Central memory CD8-positive, alpha-beta T cell (primary cell): Measurements from ENCODE around the gene BCORL1.
A peak's percentile ranks its signal among the peaks of the same experiment; 100 is the strongest.

ENCODE experiments used
- ATAC-seq: fragments of 150-1000 bp; cut with Tn5 transposase; replicated peaks from 2 replicates; pipeline ENCODE4 v1.10.0; 2022; ENCODE audit warnings: mild to moderate bottlenecking, moderate FRiP score, moderate number of reproducible peaks; ENCODE audit not compliant: poor library complexity, severe bottlenecking; ENCODE audit errors: extremely low read depth
- DNase-seq, 2 donors: peaks; one replicate each; pipeline ENCODE4 v3.0.0; 2021; ENCODE audit warnings: low spot score in 2 of 2
- H3K27ac Mint-ChIP-seq: one replicate; pipeline ENCODE4 v1.8.0; 2022; ENCODE audit warnings: low read depth, mild to moderate bottlenecking, moderate library complexity, mixed read lengths
- H3K27me3 Mint-ChIP-seq: one replicate; pipeline ENCODE4 v1.8.0; 2022; ENCODE audit warnings: mixed read lengths
- H3K36me3 Mint-ChIP-seq: one replicate; pipeline ENCODE4 v1.8.0; 2022; ENCODE audit warnings: mild to moderate bottlenecking, moderate library complexity, mixed read lengths; ENCODE audit not compliant: insufficient read depth
- H3K4me1 Mint-ChIP-seq: one replicate; pipeline ENCODE4 v1.8.0; 2022; ENCODE audit warnings: mixed read lengths
- H3K4me3 Mint-ChIP-seq: one replicate; pipeline ENCODE4 v1.8.0; 2022; ENCODE audit warnings: mild to moderate bottlenecking, moderate library complexity, mixed read lengths
- H3K9me3 Mint-ChIP-seq: one replicate; pipeline ENCODE4 v1.8.0; 2022; ENCODE audit warnings: mixed read lengths

BCORL1 gene

GRCh38 chrX:129954804-129955203, 27.6 kb upstream of the BCORL1 start:
- Mint-ChIP-seq H3K27me3 (no peaks in the 10 kb centered on the region), H3K4me3 (no peak overlapping the region), H3K9me3 (no peaks in the 10 kb centered on the region), H3K36me3 (peaks cover 15% of the 10 kb centered on the region), H3K27ac (no peak overlapping the region), H3K4me1 (peaks cover 13% of the 10 kb centered on the region)
- no peak for DNase-seq
- no peak for ATAC-seq

GRCh38 chrX:129955682-129956081, 26.8 kb upstream of the BCORL1 start:
- H3K27ac Mint-ChIP-seq, result peak overlapping the region; percentile 82
- no peaks in the 10 kb centered on the region for H3K9me3 Mint-ChIP-seq
- H3K36me3 Mint-ChIP-seq, result peaks cover 15% of the 10 kb centered on the region
- ATAC-seq (no peak), DNase-seq (no peak)
- H3K4me3 Mint-ChIP-seq, result peak overlapping the region; percentile 36
- peaks cover 13% of the 10 kb centered on the region for H3K4me1 Mint-ChIP-seq
- H3K27me3 Mint-ChIP-seq, result no peaks in the 10 kb centered on the region

GRCh38 chrX:129956145-129956544, 26.3 kb upstream of the BCORL1 start:
- peaks cover 13% of the 10 kb centered on the region for H3K4me1 Mint-ChIP-seq
- H3K27me3 Mint-ChIP-seq, result no peaks in the 10 kb centered on the region
- no peak for ATAC-seq
- H3K4me3 Mint-ChIP-seq, result peak overlapping the region; percentile 67
- H3K9me3 Mint-ChIP-seq, result no peaks in the 10 kb centered on the region
- H3K36me3 Mint-ChIP-seq, result peaks cover 15% of the 10 kb centered on the region
- H3K27ac Mint-ChIP-seq, result peak overlapping the region; percentile 82
- DNase-seq, result no peak

- no peak overlapping the region for H3K27ac Mint-ChIP-seq
- ATAC-seq, result no peak
- H3K4me1 Mint-ChIP-seq, result peaks cover 17% of the 10 kb centered on the region
- DNase-seq, result no peak
- H3K4me3 Mint-ChIP-seq, result peak overlapping the region; percentile 68
- H3K36me3 Mint-ChIP-seq, result peaks cover 14% of the 10 kb centered on the region
- no peaks in the 10 kb centered on the region for H3K27me3 Mint-ChIP-seq
- H3K9me3 Mint-ChIP-seq, result no peaks in the 10 kb centered on the region
These were observed 25.7 kb upstream of the BCORL1 start for GRCh38 chrX:129956765-129957164.

- Mint-ChIP-seq H3K27me3 (no peaks in the 10 kb centered on the region), H3K4me1 (peaks cover 19% of the 10 kb centered on the region), H3K4me3 (peak overlapping the region; percentile 68), H3K36me3 (peaks cover 10% of the 10 kb centered on the region), H3K9me3 (no peaks in the 10 kb centered on the region), H3K27ac (no peak overlapping the region)
- ATAC-seq (peak; percentile 21), DNase-seq (no peak)
These were observed 25.0 kb upstream of the BCORL1 start for GRCh38 chrX:129957241-129958082.

GRCh38 chrX:129958083-129958465, 24.4 kb upstream of the BCORL1 start:
- H3K4me3 Mint-ChIP-seq, result peak overlapping the region; percentile 68
- H3K36me3 Mint-ChIP-seq, result peaks cover 5% of the 10 kb centered on the region
- ATAC-seq, result no peak
- peaks cover 14% of the 10 kb centered on the region for H3K4me1 Mint-ChIP-seq
- H3K27ac Mint-ChIP-seq, result no peak overlapping the region
- DNase-seq, result no peak
- H3K9me3 Mint-ChIP-seq, result no peaks in the 10 kb centered on the region
- H3K27me3 Mint-ChIP-seq, result no peaks in the 10 kb centered on the region

- DNase-seq (no peak), ATAC-seq (no peak)
- H3K4me1 Mint-ChIP-seq, result peaks cover 14% of the 10 kb centered on the region
- H3K9me3 Mint-ChIP-seq, result no peaks in the 10 kb centered on the region
- H3K27ac Mint-ChIP-seq, result no peak overlapping the region
- no peaks in the 10 kb centered on the region for H3K27me3 Mint-ChIP-seq
- peak overlapping the region; percentile 68 for H3K4me3 Mint-ChIP-seq
- H3K36me3 Mint-ChIP-seq, result no peaks in the 10 kb centered on the region
These were observed 23.5 kb upstream of the BCORL1 start for GRCh38 chrX:129958814-129959492.

GRCh38 chrX:129959493-129959832, 23.0 kb upstream of the BCORL1 start:
- DNase-seq (no peak), ATAC-seq (no peak)
- Mint-ChIP-seq H3K36me3 (no peaks in the 10 kb centered on the region), H3K27me3 (no peaks in the 10 kb centered on the region), H3K4me3 (no peak overlapping the region), H3K27ac (no peak overlapping the region), H3K9me3 (no peaks in the 10 kb centered on the region), H3K4me1 (peaks cover 14% of the 10 kb centered on the region)

GRCh38 chrX:129961180-129962083, 21.0 kb upstream of the BCORL1 start:
- peak overlapping the region; percentile 71 for H3K4me3 Mint-ChIP-seq
- peak overlapping the region; percentile 84 for H3K27ac Mint-ChIP-seq
- no peaks in the 10 kb centered on the region for H3K36me3 Mint-ChIP-seq
- peaks cover 14% of the 10 kb centered on the region for H3K4me1 Mint-ChIP-seq
- H3K27me3 Mint-ChIP-seq, result no peaks in the 10 kb centered on the region
- H3K9me3 Mint-ChIP-seq, result no peaks in the 10 kb centered on the region
- DNase-seq (peak in 1 of 2 donors; percentile 40), ATAC-seq (peak; percentile 92)

GRCh38 chrX:129963729-129964128, 18.7 kb upstream of the BCORL1 start:
- Mint-ChIP-seq H3K27ac (no peak overlapping the region), H3K4me1 (peaks cover 8% of the 10 kb centered on the region), H3K4me3 (no peak overlapping the region), H3K27me3 (no peaks in the 10 kb centered on the region), H3K9me3 (no peaks in the 10 kb centered on the region), H3K36me3 (no peaks in the 10 kb centered on the region)
- ATAC-seq (no peak), DNase-seq (no peak)

- no peak overlapping the region for H3K4me3 Mint-ChIP-seq
- peaks cover 8% of the 10 kb centered on the region for H3K4me1 Mint-ChIP-seq
- ATAC-seq (no peak), DNase-seq (no peak)
- H3K36me3 Mint-ChIP-seq, result no peaks in the 10 kb centered on the region
- H3K27me3 Mint-ChIP-seq, result no peaks in the 10 kb centered on the region
- H3K27ac Mint-ChIP-seq, result no peak overlapping the region
- no peaks in the 10 kb centered on the region for H3K9me3 Mint-ChIP-seq
These were observed 17.3 kb upstream of the BCORL1 start for GRCh38 chrX:129965166-129965565.

GRCh38 chrX:129968968-129969367, 13.5 kb upstream of the BCORL1 start:
- H3K27me3 Mint-ChIP-seq, result no peaks in the 10 kb centered on the region
- no peak overlapping the region for H3K4me3 Mint-ChIP-seq
- H3K27ac Mint-ChIP-seq, result no peak overlapping the region
- H3K4me1 Mint-ChIP-seq, result no peaks in the 10 kb centered on the region
- no peaks in the 10 kb centered on the region for H3K36me3 Mint-ChIP-seq
- ATAC-seq (no peak), DNase-seq (no peak)
- H3K9me3 Mint-ChIP-seq, result no peaks in the 10 kb centered on the region
